ENCODE results near the gene NPM3.

Gene NPM3

GRCh38 chr10:101780818-101781654 is 2.2 kb downstream of the NPM3 start:
- TF ChIP-seq CTCF (IDR thresholded peaks at IDR 0.05; ENCODE audit: insufficient read depth, low read length) = peak; percentile 77
- no peak for TF ChIP-seq GABPA (IDR thresholded peaks at IDR 0.05; ENCODE audit: low read depth)
- H3K4me3 ChIP-seq (replicated peaks; ENCODE audit: insufficient read depth, low read length) = peak overlapping the region; percentile 95
- H3K27ac ChIP-seq (replicated peaks) = no peak overlapping the region
- H3K27me3 ChIP-seq (ENCODE audit: insufficient read depth, poor library complexity, severe bottlenecking) = peaks cover 6% of the 10 kb centered on the region
- DNase-seq (ENCODE audit: low read depth in 1 of 2, low spot score in 1 of 2) = peak; percentile 48 to 73

- Histone ChIP-seq H3K27me3 (ENCODE audit: insufficient read depth, poor library complexity, severe bottlenecking) (peaks cover 8% of the 10 kb centered on the region), H3K27ac (replicated peaks) (no peak overlapping the region), H3K4me3 (replicated peaks; ENCODE audit: insufficient read depth, low read length) (no peak overlapping the region)
- no peak for DNase-seq (ENCODE audit: low read depth in 1 of 2, low spot score in 1 of 2)
- TF ChIP-seq GABPA (IDR thresholded peaks at IDR 0.05; ENCODE audit: low read depth) (no peak), POLR2AphosphoS5 (IDR thresholded peaks at IDR 0.05; ENCODE audit: low read depth) (no peak), SPI1 (IDR thresholded peaks at IDR 0.05; ENCODE audit: borderline replicate concordance, low read depth) (no peak), CTCF (IDR thresholded peaks at IDR 0.05; ENCODE audit: insufficient read depth, low read length) (no peak), REST (IDR thresholded peaks at IDR 0.05; ENCODE audit: insufficient replicate concordance, low read depth) (no peak)
Observed at GRCh38 chr10:101780187-101780817, 2.9 kb downstream of the NPM3 start.

- TF ChIP-seq SPI1 (IDR thresholded peaks at IDR 0.05; ENCODE audit: borderline replicate concordance, low read depth) (peak; percentile 38; the same call in 1 of the 2 replicates), GABPA (IDR thresholded peaks at IDR 0.05; ENCODE audit: low read depth) (no peak), REST (IDR thresholded peaks at IDR 0.05; ENCODE audit: insufficient replicate concordance, low read depth) (no peak), CTCF (IDR thresholded peaks at IDR 0.05; ENCODE audit: insufficient read depth, low read length) (peak; percentile 73), POLR2AphosphoS5 (IDR thresholded peaks at IDR 0.05; ENCODE audit: low read depth) (no peak; the same call in 1 of the 2 replicates)
- H3K27ac ChIP-seq (replicated peaks) = no peak overlapping the region
- H3K27me3 ChIP-seq (ENCODE audit: insufficient read depth, poor library complexity, severe bottlenecking) = peaks cover 15% of the 10 kb centered on the region
- no peak overlapping the region for H3K4me3 ChIP-seq (replicated peaks; ENCODE audit: insufficient read depth, low read length)
- DNase-seq (ENCODE audit: low read depth in 1 of 2, low spot score in 1 of 2) = peak; percentile 48 to 73
Observed at GRCh38 chr10:101779544-101780186, 3.6 kb downstream of the NPM3 start.
